Measurements from ENCODE around the gene PTGER1.

Gene PTGER1

GRCh38 chr19:14516746-14517438 lies 41.7 kb upstream of the PTGER1 start:
- Histone ChIP-seq H3K27ac (peak overlapping the region; percentile 98 to 100), H3K4me3 (peak overlapping the region; percentile 87)
- no peak for TF ChIP-seq CTCF (IDR thresholded peaks at IDR 0.05)
- no peak for DNase-seq (ENCODE audit: low spot score)

GRCh38 chr19:14516048-14516534 lies 40.9 kb upstream of the PTGER1 start:
- DNase-seq (ENCODE audit: low spot score) = no peak
- H3K27ac ChIP-seq = peak overlapping the region; percentile 1 to 100
- TF ChIP-seq CTCF (IDR thresholded peaks at IDR 0.05) = no peak
- H3K4me3 ChIP-seq = peak overlapping the region; percentile 87

- Histone ChIP-seq H3K27ac (peak overlapping the region in 1 of 2 donors; percentile 30), H3K4me3 (peak overlapping the region; percentile 87)
- DNase-seq (ENCODE audit: low spot score) = no peak
- no peak for TF ChIP-seq CTCF (IDR thresholded peaks at IDR 0.05)
Measured at GRCh38 chr19:14515501-14516047, 40.4 kb upstream of the PTGER1 start.

- no peak for DNase-seq (ENCODE audit: low spot score)
- no peak for TF ChIP-seq CTCF (IDR thresholded peaks at IDR 0.05)
- no peak overlapping the region for H3K27ac ChIP-seq
- no peak overlapping the region for H3K4me3 ChIP-seq
Measured at GRCh38 chr19:14514215-14514863, 39.2 kb upstream of the PTGER1 start.

- no peak overlapping the region for H3K27ac ChIP-seq
- H3K4me3 ChIP-seq = no peak overlapping the region
- DNase-seq (ENCODE audit: low spot score) = no peak
- no peak for TF ChIP-seq CTCF (IDR thresholded peaks at IDR 0.05)
Measured at GRCh38 chr19:14512406-14512961, 37.3 kb upstream of the PTGER1 start.

GRCh38 chr19:14511229-14511593 lies 36.1 kb upstream of the PTGER1 start:
- no peak for DNase-seq (ENCODE audit: low spot score)
- no peak for TF ChIP-seq CTCF (IDR thresholded peaks at IDR 0.05)
- Histone ChIP-seq H3K27ac (peak overlapping the region in 1 of 2 donors; percentile 9), H3K4me3 (no peak overlapping the region)
